NCI-H748 (cell line): Measurements from ENCODE around the gene LMBR1.
"Not testable (repeated sequence)": the region's sequence is repeated elsewhere in the genome, so short reads cannot be mapped to it uniquely, and the experiment has no call there.

Experiments
- DNase-seq: peaks from one replicate; lab custom pipeline; 2025; ENCODE audit not compliant: unreplicated experiment; lab: John Stamatoyannopoulos, UW

LMBR1 gene

GRCh38 chr7:156854654-156855053, 38.3 kb downstream of the LMBR1 start:
- no peak for DNase-seq

- DNase-seq: no peak
Observed at GRCh38 chr7:156848979-156849378, 44.0 kb downstream of the LMBR1 start.

GRCh38 chr7:156845379-156846101, 47.4 kb downstream of the LMBR1 start:
- DNase-seq: no peak

DNA sequence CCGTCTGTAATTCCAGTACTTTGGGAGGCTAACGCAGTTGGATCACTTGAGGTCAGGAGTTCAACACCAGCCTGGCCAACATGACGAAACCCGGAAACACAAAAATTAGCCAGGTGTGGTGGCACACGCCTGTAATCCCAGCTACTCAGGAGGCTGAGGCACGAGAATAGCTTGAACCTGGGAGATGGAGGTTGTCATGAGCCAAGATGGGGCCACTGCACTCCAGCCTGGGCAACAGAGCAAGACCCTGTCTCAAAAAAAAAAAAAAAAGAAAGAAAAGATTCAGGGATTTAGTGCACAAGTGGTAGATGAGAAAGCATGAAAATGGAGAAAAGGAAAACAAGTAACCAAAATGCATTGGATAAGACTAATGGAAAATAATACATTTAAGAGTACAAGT, 49.4 kb downstream of the LMBR1 start:
- not testable (repeated sequence) for DNase-seq

DNA sequence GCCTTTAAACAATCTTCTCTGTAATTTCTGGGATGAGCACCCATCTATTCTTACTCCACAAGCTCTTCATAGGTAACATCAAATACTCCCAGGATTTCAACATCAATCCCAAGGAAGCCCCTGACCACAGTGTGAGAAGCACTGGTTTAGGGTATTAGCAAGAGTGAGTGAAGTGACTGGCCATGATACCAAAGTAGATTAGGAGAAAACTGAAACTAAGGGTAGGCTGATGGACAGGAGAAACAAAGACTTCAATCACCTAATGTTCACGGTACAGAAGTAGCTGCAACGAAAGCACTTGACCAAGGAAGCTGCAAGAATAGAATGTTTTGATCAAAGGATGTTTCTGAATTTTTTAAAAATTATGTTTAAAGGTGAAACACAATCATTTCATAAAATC, 49.8 kb downstream of the LMBR1 start:
- no peak for DNase-seq

GRCh38 chr7:156842740-156843140, 50.2 kb downstream of the LMBR1 start:
- no peak for DNase-seq

GRCh38 chr7:156842317-156842716, 50.7 kb downstream of the LMBR1 start:
- no peak for DNase-seq

DNA sequence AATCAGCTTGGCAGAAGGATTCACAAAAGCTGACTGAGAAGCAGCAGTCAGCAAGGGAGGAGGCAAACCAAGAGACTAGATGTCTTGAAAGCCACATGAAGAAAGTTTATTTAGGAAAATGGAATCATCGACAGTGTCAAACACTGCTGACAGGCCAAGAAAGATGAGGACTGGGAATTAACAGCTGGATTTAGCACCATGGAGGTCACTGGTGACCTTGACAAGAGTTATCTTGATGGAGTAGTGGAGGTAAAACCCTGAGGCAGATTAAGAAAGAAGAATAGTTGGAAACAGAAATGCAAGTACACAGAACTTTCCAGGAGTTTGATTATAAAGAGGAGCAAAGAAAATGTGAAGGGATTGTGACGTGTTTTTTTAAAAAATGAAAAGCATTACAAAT, 51.5 kb downstream of the LMBR1 start:
- no peak for DNase-seq

DNA sequence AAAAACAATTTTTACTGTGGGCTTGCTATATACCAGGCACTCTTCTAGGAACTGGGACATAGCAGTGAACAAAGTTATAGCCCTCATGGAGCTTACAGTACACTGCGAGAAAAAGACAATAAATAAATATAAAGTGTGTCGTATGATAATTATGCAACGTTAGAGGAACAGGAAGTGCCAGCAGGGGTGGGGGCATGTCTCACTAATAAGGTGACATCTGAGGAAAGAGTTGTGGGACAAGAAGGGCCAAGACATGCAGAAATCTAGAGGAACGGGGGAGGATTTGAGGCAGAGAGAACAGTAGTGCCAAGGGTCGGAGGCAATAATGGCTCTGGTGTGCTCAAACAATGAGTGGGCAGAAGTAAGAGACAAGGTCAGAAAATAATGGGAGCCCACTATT, 52.8 kb downstream of the LMBR1 start:
- DNase-seq: no peak

DNA sequence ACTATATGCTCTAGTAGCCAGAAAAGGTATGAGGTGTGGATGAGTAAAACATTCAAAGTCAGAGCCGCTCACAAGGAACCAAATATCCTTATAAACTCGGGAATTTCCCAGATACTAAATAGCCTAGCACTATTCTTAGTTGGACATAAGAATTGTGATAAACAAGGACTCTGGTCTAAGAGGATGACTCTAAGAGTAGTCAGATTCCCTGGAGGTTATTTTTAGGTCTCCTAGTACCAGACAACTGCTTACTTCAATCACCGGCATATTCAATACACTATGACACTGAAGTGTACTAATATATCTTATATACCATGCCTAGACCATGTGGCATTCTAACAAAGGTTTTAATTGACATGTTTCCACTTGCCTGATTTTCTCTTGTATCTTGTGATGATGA, 56.5 kb downstream of the LMBR1 start:
- no peak for DNase-seq

- no peak for DNase-seq
Observed at GRCh38 chr7:156834462-156834861, 58.5 kb downstream of the LMBR1 start.

GRCh38 chr7:156833312-156833711, 59.7 kb downstream of the LMBR1 start:
- no peak for DNase-seq

DNA sequence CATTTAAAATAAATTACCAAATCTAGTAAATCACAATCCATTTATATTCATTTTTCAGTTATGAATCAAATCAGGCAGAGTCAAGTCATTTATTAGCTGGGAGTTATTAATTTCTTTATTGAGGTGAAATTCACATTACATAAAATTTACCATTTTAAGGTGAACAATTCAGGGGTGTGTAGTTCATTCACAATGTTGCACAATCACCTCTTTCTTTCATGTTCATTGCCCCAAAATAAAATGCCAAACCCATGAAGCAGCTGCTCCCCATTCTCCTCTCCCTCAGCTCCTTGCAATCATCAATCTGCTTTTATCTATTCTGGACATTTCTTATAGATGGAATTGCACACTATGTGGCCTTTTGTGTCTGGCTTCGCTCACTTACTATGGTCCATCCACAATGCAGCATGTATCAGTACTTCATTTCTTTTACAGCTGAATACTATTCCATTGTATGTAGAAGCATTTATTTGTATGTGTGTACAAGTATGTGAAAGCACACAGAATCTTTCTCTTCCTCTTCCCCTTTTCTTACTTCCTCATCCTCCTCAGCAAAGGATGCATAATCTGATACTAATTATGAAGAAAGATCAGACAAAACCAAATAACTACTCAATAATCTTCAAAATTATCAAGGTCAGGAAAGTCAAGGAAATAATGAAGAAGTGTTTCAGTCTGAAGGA, 60.6 kb downstream of the LMBR1 start:
- no peak for DNase-seq

DNA sequence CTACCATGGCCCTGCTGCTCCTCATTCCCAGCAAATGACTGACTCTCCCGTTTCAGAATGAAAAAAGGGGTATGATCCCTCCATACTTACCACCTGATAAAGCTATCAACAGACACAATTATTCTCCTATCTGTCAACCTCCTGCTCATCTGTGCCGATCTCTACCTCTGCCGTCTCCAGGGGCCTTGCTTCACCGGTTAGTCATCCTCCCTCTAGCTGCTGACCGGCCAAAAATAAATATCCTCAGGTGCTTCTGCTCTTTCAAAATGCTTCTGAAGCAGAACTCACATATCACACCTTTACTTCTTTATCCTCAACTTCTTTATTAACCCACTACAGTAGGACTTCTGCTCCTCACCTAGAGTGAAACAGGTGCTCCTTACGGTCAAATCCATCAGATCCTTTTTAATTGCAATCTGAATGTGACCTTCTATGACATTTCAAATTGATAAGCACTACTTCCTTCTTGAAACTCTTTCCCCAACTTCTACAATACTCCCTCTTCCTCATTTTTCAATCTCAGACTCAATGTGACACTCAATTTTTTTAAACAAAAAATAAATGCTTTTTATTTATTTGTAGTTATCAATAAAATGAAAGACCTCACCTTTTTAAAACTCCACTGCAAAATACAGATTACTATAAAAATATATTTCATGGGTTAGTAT, 63.2 kb downstream of the LMBR1 start:
- DNase-seq: no peak

DNA sequence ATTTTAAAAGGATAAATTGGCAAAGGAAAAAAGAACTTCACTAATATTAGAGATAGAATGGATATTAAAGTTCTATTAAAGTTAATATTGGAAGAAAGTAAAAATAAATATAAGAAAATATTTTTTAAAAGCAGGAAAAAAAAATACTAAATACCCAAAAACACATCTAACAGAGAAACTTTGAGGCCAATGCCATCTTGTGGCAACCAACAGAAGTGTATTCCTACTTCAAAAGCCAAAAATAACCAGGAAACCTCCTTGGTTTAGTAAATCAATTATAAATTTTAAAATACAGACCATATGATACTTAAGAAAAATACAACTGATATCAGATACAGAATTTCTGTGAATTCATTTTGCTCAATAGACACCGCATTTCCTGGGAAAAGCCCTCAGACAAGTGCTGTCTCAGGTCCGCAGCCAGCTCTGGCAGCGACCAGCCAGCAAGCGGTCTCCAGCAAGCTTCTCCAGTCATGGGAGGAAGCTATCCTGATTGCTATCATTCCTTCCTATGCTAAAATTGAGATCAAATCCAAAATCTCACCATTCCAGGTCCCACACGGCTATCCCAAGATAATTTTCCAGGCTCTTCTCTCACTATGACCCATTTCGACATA, 65.3 kb downstream of the LMBR1 start:
- no peak for DNase-seq

GRCh38 chr7:156823435-156823834, 69.5 kb downstream of the LMBR1 start:
- no peak for DNase-seq

GRCh38 chr7:156820445-156821063, 72.4 kb downstream of the LMBR1 start:
- no peak for DNase-seq

DNA sequence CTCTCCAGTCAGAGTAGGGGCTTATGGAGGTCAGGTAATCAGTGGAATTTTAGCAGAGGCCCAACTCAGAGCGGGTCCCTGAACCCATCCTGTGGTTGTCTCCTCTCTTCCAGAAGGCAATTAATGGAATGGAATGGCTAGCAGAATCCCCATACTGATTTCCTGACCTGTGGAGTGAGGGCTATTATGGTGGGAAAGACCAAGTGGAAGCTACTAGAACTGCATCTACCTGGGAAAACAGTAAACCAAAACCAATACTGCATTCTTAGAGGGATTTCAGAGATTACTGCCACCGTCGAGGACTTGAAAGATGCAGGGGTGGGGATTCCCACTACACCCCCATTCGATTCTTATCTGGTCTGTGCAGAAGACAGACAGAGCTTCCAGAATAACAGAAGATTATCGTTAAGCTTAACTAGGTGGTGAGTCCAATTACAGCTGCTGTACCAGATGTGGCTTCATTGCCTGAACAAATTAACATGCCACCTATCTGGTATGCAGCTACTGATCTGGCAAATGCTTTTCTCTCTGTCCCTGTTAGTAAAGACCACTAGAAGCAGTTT, 73.2 kb downstream of the LMBR1 start:
- DNase-seq: no peak

DNA sequence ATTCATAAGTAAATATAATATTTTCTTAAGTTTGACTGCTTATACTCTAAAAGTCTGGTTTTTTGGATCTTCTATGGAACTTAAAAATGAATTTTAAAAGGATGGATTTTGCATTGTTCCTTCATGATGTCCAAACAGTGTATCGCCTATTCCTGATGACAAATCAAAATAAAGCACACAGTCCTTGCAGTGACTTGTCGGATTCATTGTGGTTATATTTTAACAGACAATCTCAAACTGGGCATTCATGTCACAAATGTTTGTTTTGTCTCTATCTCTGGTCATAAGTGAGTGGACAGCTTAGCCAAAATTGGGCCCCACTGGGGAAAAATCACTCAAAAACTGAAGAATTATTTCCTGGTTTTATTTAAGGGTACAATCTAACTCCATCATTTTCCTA, 74.8 kb downstream of the LMBR1 start:
- no peak for DNase-seq

GRCh38 chr7:156816943-156817572, 75.9 kb downstream of the LMBR1 start:
- DNase-seq: peak; percentile 35

DNA sequence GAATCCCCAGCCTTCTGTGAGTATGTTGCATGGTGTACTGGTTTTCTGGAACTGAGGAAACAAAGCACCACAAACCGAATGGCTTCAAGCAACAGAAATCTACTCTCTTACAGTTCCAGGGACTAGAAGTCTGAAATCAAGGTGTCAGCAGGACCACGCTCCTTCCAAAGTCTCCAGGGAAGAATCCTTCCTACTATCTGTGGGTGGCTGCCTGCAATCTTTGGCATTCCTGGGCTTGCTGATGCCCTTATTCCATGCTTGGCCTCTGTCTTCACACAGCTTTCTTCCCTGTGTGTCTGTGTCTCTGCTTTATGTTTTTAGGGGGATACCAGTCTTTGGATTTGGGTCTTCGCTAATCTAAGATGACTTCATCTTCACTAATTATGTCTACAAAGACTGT, 81.3 kb downstream of the LMBR1 start:
- no peak for DNase-seq
